HFF-Myc (cell line): ENCODE results near the gene VMO1.

Experiments
- DNase-seq: peaks from one replicate; pipeline ENCODE4 v3.0.0-alpha.2; 2011; ENCODE audit warnings: low read depth; ENCODE audit errors: extremely low read depth
- H3K4me3 ChIP-seq: replicated peaks from 2 replicates; pipeline ENCODE4 v1.5.1; 2011; ENCODE audit warnings: low read depth, mild to moderate bottlenecking, control low read depth, low read length
- TF ChIP-seq, protein P1 (sequence below): IDR thresholded peaks from 2 replicates; pipeline ENCODE4 v1.5.1; 2012; ENCODE audit warnings: mild to moderate bottlenecking, low read depth, low read length, control low read depth; ENCODE audit errors: missing control alignments

Gene VMO1

GRCh38 chr17:4766723-4767122 is 19.4 kb downstream of the VMO1 start:
- no peak for DNase-seq
- TF ChIP-seq, protein P1, sequence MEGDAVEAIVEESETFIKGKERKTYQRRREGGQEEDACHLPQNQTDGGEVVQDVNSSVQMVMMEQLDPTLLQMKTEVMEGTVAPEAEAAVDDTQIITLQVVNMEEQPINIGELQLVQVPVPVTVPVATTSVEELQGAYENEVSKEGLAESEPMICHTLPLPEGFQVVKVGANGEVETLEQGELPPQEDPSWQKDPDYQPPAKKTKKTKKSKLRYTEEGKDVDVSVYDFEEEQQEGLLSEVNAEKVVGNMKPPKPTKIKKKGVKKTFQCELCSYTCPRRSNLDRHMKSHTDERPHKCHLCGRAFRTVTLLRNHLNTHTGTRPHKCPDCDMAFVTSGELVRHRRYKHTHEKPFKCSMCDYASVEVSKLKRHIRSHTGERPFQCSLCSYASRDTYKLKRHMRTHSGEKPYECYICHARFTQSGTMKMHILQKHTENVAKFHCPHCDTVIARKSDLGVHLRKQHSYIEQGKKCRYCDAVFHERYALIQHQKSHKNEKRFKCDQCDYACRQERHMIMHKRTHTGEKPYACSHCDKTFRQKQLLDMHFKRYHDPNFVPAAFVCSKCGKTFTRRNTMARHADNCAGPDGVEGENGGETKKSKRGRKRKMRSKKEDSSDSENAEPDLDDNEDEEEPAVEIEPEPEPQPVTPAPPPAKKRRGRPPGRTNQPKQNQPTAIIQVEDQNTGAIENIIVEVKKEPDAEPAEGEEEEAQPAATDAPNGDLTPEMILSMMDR, result no peak
- H3K4me3 ChIP-seq, result no peak overlapping the region

DNA sequence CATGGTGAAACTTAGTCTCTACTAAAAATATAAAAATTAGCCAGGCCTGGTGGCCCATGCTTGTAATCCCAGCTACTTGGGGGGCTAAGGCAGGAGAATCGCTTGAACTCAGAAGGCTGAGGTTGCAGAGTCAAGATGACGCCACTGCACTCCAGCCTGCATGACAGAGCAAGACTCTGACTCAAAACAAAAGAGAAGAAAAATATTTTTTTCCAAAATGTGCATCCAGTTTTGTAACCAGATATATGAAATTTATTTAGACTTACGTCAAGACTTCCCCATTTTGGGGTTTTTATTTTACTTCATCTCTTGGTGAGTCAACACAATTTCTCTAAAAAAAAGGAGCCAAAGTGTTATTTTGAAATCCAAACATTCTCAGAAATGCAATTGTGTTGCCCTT is 20.0 kb downstream of the VMO1 start:
- TF ChIP-seq, protein P1, result no peak
- DNase-seq, result no peak
- no peak overlapping the region for H3K4me3 ChIP-seq

DNA sequence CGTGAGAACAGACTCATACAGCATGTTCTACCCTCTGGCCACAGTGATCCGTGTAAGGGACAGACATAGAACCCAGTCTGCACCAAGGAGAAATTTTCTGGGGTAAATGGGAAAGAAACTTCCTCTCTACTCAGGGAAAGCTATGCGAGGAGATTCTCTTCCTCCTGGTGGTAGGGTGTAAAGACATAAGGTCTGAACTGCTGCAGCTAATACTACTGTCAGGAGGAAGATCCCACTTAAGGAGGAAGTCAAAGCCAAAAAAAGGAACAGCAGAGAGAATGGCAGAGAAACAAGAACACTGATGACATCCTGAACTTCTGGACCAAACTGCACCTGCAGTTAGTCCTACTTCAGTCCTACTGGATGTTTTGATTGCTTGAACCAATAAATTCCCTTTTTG is 21.6 kb downstream of the VMO1 start:
- TF ChIP-seq, protein P1, result no peak

DNA sequence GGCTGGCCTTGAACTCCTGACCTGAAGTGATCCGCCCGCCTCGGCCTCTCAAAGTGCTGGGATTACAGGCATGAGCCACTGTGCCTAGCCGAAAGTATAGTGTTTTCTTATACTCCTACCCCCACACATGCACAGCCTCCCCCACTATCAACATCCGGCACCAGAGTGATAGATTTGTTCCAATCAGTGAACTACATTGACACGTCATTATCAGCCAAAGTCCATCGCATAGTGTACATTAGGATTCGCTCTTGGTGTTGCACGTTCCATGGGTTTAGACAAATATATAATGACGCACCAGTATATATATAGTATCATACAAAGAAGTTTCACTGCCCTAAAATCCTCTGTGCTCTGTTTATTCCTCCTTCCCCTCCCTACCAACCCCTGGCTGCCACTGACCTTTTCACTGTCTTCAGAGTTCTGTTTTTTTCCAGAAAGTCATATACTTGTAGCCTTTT is 26.4 kb downstream of the VMO1 start:
- no peak for DNase-seq
- H3K4me3 ChIP-seq, result no peak overlapping the region
- TF ChIP-seq, protein P1, result no peak

More for the DNA sequence above, 21.6 kb downstream of the VMO1 start:
- DNase-seq, result no peak
- H3K4me3 ChIP-seq, result no peak overlapping the region

DNA sequence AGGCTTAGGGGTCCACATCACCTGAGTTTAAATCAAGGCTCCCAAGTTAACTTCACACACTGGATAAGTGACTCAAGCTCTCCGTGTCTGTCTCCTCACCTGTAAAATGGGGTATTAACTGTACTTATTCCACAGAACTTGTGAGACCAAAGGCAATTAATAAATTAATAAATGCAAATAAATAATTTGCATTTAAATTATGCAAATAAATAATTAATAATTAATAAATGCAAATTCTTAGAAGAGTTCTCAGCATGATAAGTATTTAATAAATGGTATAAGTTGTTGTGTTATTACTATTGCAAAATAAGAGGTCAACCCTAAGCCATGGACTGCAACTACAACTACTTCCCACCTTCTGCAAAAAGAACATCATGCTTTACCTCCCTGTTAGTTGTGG is 32.8 kb downstream of the VMO1 start:
- H3K4me3 ChIP-seq, result no peak overlapping the region
- DNase-seq, result no peak
- TF ChIP-seq, protein P1, result no peak

DNA sequence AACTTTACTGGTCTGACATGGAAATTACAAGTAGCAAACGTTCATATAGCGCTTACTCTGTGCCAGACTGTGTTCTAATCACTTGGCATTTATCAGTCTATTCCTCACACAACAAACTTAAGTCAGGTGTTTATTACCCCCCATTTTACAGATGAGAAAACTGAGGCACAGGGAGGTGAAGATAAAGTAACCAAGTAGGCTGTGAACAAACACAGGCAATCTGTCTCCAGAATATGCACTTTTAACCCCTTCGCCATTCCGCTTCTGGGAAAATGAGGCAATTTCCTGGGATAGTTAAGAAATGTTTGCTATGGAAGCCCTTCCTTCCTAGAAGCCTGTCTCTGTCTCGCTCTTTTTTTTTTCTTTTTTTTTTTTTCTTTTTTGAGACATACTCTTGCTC is 34.2 kb downstream of the VMO1 start:
- no peak for DNase-seq
- no peak overlapping the region for H3K4me3 ChIP-seq
- TF ChIP-seq, protein P1, result no peak

GRCh38 chr17:4750606-4751005 is 35.6 kb downstream of the VMO1 start:
- DNase-seq, result no peak
- TF ChIP-seq, protein P1, result no peak
- H3K4me3 ChIP-seq, result no peak overlapping the region
